RPMI8226 (cell line): ENCODE results near the gene ZNF30.
A peak's percentile ranks its signal among the peaks of the same experiment; 100 is the strongest.
"Not testable (repeated sequence)": the region's sequence is repeated elsewhere in the genome, so short reads cannot be mapped to it uniquely, and the experiment has no call there.

Experiments used
- DNase-seq: peaks from one replicate; pipeline ENCODE4 v3.0.0-alpha.2; 2015

The ZNF30 gene

GRCh38 chr19:34960940-34961679 is 34.4 kb downstream of the ZNF30 start:
- DNase-seq, result no peak

GRCh38 chr19:34961775-34962686 is 35.3 kb downstream of the ZNF30 start:
- no peak for DNase-seq

GRCh38 chr19:34962687-34963572 is 36.2 kb downstream of the ZNF30 start:
- no peak for DNase-seq

GRCh38 chr19:34963573-34964406 is 37.1 kb downstream of the ZNF30 start, which contains the start of gene ZNF792:
Gene ZNF792 (minus strand): TSS chr19:34964229. CDS start chr19:34963662, 567 bp downstream.
- DNase-seq, result peak; percentile 39

GRCh38 chr19:34964598-34964997 is 37.9 kb downstream of the ZNF30 start:
- DNase-seq, result no peak

GRCh38 chr19:34965505-34965904 is 38.8 kb downstream of the ZNF30 start:
- DNase-seq, result not testable (repeated sequence)

- DNase-seq, result no peak
These were observed 40.8 kb downstream of the ZNF30 start for GRCh38 chr19:34967551-34967950.

- no peak for DNase-seq
These were observed 43.0 kb downstream of the ZNF30 start for GRCh38 chr19:34969721-34970120.

GRCh38 chr19:34970185-34970780 is 43.6 kb downstream of the ZNF30 start:
- not testable (repeated sequence) for DNase-seq

- DNase-seq, result no peak
These were observed 45.5 kb downstream of the ZNF30 start for GRCh38 chr19:34972163-34972705.

- no peak for DNase-seq
These were observed 47.9 kb downstream of the ZNF30 start for GRCh38 chr19:34974646-34975045.

GRCh38 chr19:34975056-34975455 is 48.4 kb downstream of the ZNF30 start:
- no peak for DNase-seq

- DNase-seq, result no peak
These were observed 49.9 kb downstream of the ZNF30 start for GRCh38 chr19:34976611-34977010.

- no peak for DNase-seq
These were observed 53.3 kb downstream of the ZNF30 start for GRCh38 chr19:34979819-34980640.

- no peak for DNase-seq
These were observed 55.6 kb downstream of the ZNF30 start for GRCh38 chr19:34982275-34982674.

- DNase-seq, result no peak
These were observed 57.1 kb downstream of the ZNF30 start for GRCh38 chr19:34983786-34984185.

- DNase-seq, result no peak
These were observed 57.6 kb downstream of the ZNF30 start for GRCh38 chr19:34984287-34984686.

GRCh38 chr19:34985249-34986022 is 58.7 kb downstream of the ZNF30 start:
- no peak for DNase-seq

- DNase-seq, result no peak
These were observed 61.4 kb downstream of the ZNF30 start for GRCh38 chr19:34988119-34988518.
